ENCODE measurements around the gene PCBP2.

DNA sequence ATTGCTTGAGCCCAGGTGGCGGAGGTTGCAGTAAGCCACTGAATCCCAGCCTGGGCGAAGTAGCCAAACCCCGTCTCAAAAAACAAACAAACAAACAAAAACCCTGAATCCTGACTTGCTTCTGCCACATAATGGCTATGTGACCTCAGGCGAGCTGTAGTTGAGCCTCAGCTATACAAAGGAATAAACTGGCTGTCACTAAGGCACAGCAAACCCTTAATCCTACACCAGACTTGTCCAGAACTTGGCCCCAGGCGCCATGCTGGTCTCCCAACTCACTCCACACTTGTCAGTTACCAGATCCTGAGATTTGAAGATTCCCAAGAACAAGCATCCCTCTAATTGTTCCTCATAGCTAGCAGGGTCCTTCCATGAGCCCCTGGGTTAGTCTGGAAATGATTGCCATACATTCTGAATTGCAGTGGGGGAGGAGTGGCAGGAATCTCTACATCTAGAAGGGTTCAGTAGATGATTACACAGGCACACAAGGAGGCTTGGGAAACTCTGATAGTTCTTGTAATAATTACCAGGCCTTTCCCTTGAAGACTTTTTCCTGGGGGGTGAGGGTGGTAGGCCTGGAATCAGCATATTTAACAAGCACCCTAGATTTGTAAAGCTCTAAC lies 37.5 kb downstream of the PCBP2 start:
- no peak for TF ChIP-seq POLR2AphosphoS5 (IDR thresholded peaks at IDR 0.05)
- TF ChIP-seq POLR2A (IDR thresholded peaks at IDR 0.05): no peak
- TF ChIP-seq, protein P1, sequence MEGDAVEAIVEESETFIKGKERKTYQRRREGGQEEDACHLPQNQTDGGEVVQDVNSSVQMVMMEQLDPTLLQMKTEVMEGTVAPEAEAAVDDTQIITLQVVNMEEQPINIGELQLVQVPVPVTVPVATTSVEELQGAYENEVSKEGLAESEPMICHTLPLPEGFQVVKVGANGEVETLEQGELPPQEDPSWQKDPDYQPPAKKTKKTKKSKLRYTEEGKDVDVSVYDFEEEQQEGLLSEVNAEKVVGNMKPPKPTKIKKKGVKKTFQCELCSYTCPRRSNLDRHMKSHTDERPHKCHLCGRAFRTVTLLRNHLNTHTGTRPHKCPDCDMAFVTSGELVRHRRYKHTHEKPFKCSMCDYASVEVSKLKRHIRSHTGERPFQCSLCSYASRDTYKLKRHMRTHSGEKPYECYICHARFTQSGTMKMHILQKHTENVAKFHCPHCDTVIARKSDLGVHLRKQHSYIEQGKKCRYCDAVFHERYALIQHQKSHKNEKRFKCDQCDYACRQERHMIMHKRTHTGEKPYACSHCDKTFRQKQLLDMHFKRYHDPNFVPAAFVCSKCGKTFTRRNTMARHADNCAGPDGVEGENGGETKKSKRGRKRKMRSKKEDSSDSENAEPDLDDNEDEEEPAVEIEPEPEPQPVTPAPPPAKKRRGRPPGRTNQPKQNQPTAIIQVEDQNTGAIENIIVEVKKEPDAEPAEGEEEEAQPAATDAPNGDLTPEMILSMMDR (IDR thresholded peaks at IDR 0.05): no peak
